ENCODE data around the gene SLC25A33. TPM values are rescaled to one million over a fixed set of nuclear protein-coding genes. Genes with fewer than 3 reads are reported as not detected.

Gene SLC25A33
- total and polyA plus RNA-seq, 9 donors = 1.3 to 2.6 (median 1.9) TPM

GRCh38 chr1:9577423-9577822 lies 38.2 kb downstream of the SLC25A33 start:
- Histone ChIP-seq H3K4me3 (ENCODE audit: low read length) (no peak overlapping the region), H3K4me1 (ENCODE audit: control insufficient read depth, insufficient read depth, low read length) (no peaks in the 10 kb centered on the region), H3K27ac (ENCODE audit: low read length) (no peak overlapping the region), H3K27me3 (ENCODE audit: control insufficient read depth, insufficient read depth, low read length) (no peaks in the 10 kb centered on the region), H3K36me3 (ENCODE audit: control insufficient read depth, insufficient read depth, low read length) (peaks cover 17% of the 10 kb centered on the region), H3K9me3 (replicated peaks; ENCODE audit: control insufficient read depth, low read depth, low read length) (no peaks in the 10 kb centered on the region)
- no peak for DNase-seq
- WGBS (ENCODE audit: insufficient coverage) = 81% methylated on average over 5 of the region's 5 CpGs

DNA sequence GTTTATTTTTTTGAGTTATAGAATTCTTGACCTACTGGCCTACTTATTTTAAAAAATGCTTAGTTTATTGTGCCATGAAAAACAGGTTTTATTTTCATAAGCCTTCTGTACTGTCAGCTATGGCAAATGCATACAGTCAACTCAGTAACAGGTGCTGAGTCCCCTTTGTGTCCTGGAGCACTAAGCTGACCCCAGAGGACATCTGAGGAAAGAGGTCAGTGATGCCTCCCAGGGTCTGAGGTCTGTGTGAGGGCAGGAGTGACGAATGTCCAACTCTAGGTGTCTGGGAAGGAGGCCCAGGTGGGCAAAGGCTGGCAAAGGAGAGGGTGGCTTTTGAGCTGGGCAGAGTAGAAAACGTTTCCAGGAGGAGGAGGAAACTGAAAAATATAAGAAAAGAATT lies 41.7 kb downstream of the SLC25A33 start:
- WGBS (ENCODE audit: insufficient coverage) = 94% methylated on average over 1 of the region's 2 CpGs
- Histone ChIP-seq H3K9me3 (replicated peaks; ENCODE audit: control insufficient read depth, low read depth, low read length) (no peaks in the 10 kb centered on the region), H3K36me3 (ENCODE audit: control insufficient read depth, insufficient read depth, low read length) (peaks cover 10% of the 10 kb centered on the region), H3K27ac (ENCODE audit: low read length) (no peak overlapping the region), H3K27me3 (ENCODE audit: control insufficient read depth, insufficient read depth, low read length) (no peaks in the 10 kb centered on the region), H3K4me3 (ENCODE audit: low read length) (no peak overlapping the region), H3K4me1 (ENCODE audit: control insufficient read depth, insufficient read depth, low read length) (no peaks in the 10 kb centered on the region)
- DNase-seq = no peak

DNA sequence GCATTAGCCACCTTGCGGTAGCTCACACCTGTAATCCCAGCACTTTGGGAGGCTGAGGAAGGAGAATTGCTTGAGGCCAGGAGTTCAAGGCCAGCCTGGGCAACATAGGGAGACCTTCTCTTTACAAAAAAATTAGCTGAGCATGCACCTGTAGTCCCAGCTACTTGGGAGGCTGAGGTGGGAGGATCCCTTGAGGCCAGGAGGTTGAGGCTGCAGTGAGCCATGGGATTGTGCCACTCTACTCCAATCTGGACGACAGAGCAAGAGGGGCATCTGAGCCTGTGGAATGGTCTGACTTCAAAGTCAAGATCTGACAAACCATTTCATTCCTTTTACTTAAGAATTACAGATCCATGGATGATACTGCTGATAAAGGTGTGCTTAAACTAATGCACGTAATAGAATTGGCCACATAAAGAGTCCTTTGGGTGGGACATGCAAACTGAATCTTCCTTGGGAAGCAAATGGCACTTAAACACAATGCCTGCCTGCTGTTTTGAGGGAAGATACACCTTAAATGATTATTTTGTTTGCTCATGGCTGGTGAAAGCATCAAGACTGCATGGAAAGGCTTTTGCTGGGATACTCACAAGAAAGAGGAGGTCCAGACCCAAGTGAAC lies 47.0 kb downstream of the SLC25A33 start:
- peaks cover 23% of the 10 kb centered on the region for H3K4me1 ChIP-seq (ENCODE audit: control insufficient read depth, insufficient read depth, low read length)
- no peaks in the 10 kb centered on the region for H3K9me3 ChIP-seq (replicated peaks; ENCODE audit: control insufficient read depth, low read depth, low read length)
- H3K36me3 ChIP-seq (ENCODE audit: control insufficient read depth, insufficient read depth, low read length) = peaks cover 2% of the 10 kb centered on the region
- H3K4me3 ChIP-seq (ENCODE audit: low read length) = no peak overlapping the region
- DNase-seq = no peak
- no peak overlapping the region for H3K27ac ChIP-seq (ENCODE audit: low read length)
- no peaks in the 10 kb centered on the region for H3K27me3 ChIP-seq (ENCODE audit: control insufficient read depth, insufficient read depth, low read length)
- no CpG with 5 or more reads among the region's 3 CpGs for WGBS (ENCODE audit: insufficient coverage)

DNA sequence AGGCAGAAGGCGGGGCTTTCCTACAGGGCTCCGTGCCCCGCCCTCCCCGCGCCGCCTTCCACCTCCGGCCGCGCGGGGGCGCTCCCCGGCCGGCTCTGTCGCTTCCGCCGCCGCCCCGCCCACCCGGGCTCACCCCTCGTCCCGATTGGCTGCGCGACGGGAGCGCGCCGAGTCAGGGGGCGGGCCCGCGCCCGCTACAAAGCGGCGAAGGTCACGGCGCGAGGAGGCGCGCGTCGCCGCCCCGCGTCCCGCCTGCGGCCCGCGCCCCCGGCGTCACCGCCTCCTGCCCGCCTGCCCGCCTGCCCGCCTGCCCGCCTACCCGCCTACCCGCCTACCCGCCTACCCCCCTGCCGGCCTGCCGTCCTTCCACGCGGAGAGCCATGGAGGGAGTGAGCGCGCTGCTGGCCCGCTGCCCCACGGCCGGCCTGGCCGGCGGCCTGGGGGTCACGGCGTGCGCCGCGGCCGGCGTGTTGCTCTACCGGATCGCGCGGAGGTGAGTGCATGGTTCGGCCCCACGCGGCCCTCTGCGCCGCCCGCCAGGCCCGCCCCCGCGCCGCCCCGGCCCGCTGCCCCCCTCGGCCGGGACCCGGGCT lies 49.4 kb downstream of the SLC25A33 start, which contains the start of gene TMEM201:
Gene TMEM201, plus strand, starts transcription at position 361 of the 593 bp plus-strand sequence. Its CDS starts 20 bp downstream, at position 381.
- no peaks in the 10 kb centered on the region for H3K27me3 ChIP-seq (ENCODE audit: control insufficient read depth, insufficient read depth, low read length)
- H3K9me3 ChIP-seq (replicated peaks; ENCODE audit: control insufficient read depth, low read depth, low read length) = no peaks in the 10 kb centered on the region
- peaks cover 47% of the 10 kb centered on the region for H3K4me1 ChIP-seq (ENCODE audit: control insufficient read depth, insufficient read depth, low read length)
- H3K4me3 ChIP-seq (ENCODE audit: low read length) = peak within 1 kb of the TSS; percentile 59
- whole genome bisulfite sequencing (ENCODE audit: insufficient coverage) = under 1% methylated on average over 89 of the region's 94 CpGs
- peak; percentile 98 for DNase-seq
- no peaks in the 10 kb centered on the region for H3K36me3 ChIP-seq (ENCODE audit: control insufficient read depth, insufficient read depth, low read length)
- peak within 1 kb of the TSS; percentile 63 for H3K27ac ChIP-seq (ENCODE audit: low read length)

- peaks cover 53% of the 10 kb centered on the region for H3K4me1 ChIP-seq (ENCODE audit: control insufficient read depth, insufficient read depth, low read length)
- WGBS (ENCODE audit: insufficient coverage) = under 1% methylated on average over 47 of the region's 63 CpGs
- no peaks in the 10 kb centered on the region for H3K9me3 ChIP-seq (replicated peaks; ENCODE audit: control insufficient read depth, low read depth, low read length)
- no peaks in the 10 kb centered on the region for H3K27me3 ChIP-seq (ENCODE audit: control insufficient read depth, insufficient read depth, low read length)
- peak; percentile 57 for DNase-seq
- H3K4me3 ChIP-seq (ENCODE audit: low read length) = peak overlapping the region; percentile 59
- H3K27ac ChIP-seq (ENCODE audit: low read length) = peak overlapping the region; percentile 63
- H3K36me3 ChIP-seq (ENCODE audit: control insufficient read depth, insufficient read depth, low read length) = no peaks in the 10 kb centered on the region
These were observed 50.0 kb downstream of the SLC25A33 start for GRCh38 chr1:9589144-9589718.

DNA sequence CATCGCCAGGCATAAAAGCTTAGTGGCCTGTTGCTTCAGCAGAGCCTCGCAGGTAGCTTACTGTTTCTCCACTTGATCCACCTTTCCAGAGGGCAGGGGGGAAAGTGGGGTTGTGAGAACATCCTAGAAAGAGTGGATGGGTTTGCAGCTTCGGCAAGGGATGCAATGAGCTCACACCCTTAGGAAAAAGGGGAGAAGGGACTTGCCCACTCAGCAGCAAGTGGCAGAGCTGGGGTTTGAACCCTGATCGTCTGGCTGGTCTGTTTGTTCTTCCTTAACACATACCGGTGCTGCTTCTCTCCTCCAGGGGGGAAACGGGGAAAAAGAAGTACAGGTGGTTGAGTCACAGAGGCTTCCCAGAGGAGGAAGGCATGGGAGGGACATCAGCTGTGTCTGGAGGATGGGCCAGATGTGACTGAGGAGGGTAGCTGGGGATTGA lies 50.5 kb downstream of the SLC25A33 start:
- no peaks in the 10 kb centered on the region for H3K36me3 ChIP-seq (ENCODE audit: control insufficient read depth, insufficient read depth, low read length)
- H3K4me1 ChIP-seq (ENCODE audit: control insufficient read depth, insufficient read depth, low read length) = peaks cover 58% of the 10 kb centered on the region
- no peak for DNase-seq
- H3K9me3 ChIP-seq (replicated peaks; ENCODE audit: control insufficient read depth, low read depth, low read length) = no peaks in the 10 kb centered on the region
- no peaks in the 10 kb centered on the region for H3K27me3 ChIP-seq (ENCODE audit: control insufficient read depth, insufficient read depth, low read length)
- H3K27ac ChIP-seq (ENCODE audit: low read length) = peak overlapping the region; percentile 63
- H3K4me3 ChIP-seq (ENCODE audit: low read length) = peak overlapping the region; percentile 59
- WGBS (ENCODE audit: insufficient coverage) = no CpG with 5 or more reads among the region's 6 CpGs

DNA sequence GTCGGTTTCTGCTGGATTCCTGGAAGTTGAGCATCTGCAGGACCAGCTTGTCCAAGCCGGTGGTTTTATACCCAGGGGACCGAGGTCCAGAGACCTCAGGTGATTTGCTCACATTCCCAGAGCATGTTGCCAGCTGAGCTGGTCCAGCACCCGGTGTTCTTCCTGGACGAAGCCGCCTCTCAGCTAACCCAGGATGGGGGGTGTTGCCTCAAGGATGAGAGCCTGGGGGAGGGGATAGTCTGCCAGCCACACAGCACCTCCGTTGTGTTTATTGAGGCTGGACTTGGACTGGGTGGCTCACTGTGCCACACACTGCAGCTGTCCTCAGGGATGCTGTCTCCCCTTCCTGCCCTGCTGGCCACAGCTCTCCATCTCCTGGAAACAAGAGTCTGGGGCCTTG lies 50.9 kb downstream of the SLC25A33 start:
- WGBS (ENCODE audit: insufficient coverage) = 43% methylated on average over 7 of the region's 7 CpGs
- Histone ChIP-seq H3K9me3 (replicated peaks; ENCODE audit: control insufficient read depth, low read depth, low read length) (no peaks in the 10 kb centered on the region), H3K36me3 (ENCODE audit: control insufficient read depth, insufficient read depth, low read length) (no peaks in the 10 kb centered on the region), H3K4me1 (ENCODE audit: control insufficient read depth, insufficient read depth, low read length) (peaks cover 63% of the 10 kb centered on the region), H3K27ac (ENCODE audit: low read length) (no peak overlapping the region), H3K27me3 (ENCODE audit: control insufficient read depth, insufficient read depth, low read length) (no peaks in the 10 kb centered on the region), H3K4me3 (ENCODE audit: low read length) (peak overlapping the region; percentile 59)
- DNase-seq = no peak

DNA sequence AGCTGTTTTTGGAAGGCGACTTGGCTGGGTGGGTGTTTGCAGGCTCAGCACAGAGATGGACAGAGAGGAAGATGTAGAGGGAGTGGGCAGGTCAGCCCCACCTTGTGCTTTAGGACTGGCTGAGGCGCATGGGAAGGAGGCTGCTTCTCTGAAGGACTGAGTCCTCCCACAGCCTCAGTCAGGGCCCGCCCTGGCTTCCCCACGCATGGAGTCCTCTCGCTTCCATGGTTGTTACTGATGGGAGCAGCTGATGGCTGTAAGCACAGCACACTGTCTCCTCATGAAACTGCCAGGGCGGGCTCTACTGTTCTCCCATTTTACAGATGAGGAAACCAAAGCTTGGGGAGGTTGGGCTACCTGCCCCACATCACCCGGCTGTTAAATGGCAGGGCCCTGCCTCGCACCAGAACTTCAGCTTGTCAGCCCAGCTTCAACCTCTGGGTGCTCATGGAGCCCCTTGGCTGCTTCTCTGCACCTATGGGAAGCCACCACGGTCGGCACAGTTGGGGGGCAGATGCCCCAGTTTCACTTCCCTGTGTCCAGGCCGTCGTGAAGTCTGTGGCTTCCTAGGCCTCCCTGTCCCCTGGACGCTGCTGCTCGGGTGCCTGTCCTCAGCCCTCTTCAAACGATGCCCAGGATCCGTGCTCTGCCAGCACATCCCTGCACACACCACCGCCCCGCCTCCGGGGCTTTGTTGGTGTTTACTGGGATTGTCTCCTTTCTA lies 51.8 kb downstream of the SLC25A33 start:
- 74% methylated on average over 12 of the region's 19 CpGs for WGBS (ENCODE audit: insufficient coverage)
- peak; percentile 53 for DNase-seq

GRCh38 chr1:9591669-9592509 lies 52.6 kb downstream of the SLC25A33 start:
- no peaks in the 10 kb centered on the region for H3K36me3 ChIP-seq (ENCODE audit: control insufficient read depth, insufficient read depth, low read length)

More for the DNA sequence above, 51.8 kb downstream of the SLC25A33 start:
- Histone ChIP-seq H3K4me1 (ENCODE audit: control insufficient read depth, insufficient read depth, low read length) (peaks cover 72% of the 10 kb centered on the region), H3K36me3 (ENCODE audit: control insufficient read depth, insufficient read depth, low read length) (no peaks in the 10 kb centered on the region), H3K9me3 (replicated peaks; ENCODE audit: control insufficient read depth, low read depth, low read length) (no peaks in the 10 kb centered on the region), H3K27me3 (ENCODE audit: control insufficient read depth, insufficient read depth, low read length) (no peaks in the 10 kb centered on the region), H3K27ac (ENCODE audit: low read length) (peak overlapping the region; percentile 69), H3K4me3 (ENCODE audit: low read length) (no peak overlapping the region)

More at GRCh38 chr1:9591669-9592509, 52.6 kb downstream of the SLC25A33 start:
- Histone ChIP-seq H3K9me3 (replicated peaks; ENCODE audit: control insufficient read depth, low read depth, low read length) (no peaks in the 10 kb centered on the region), H3K4me1 (ENCODE audit: control insufficient read depth, insufficient read depth, low read length) (peaks cover 79% of the 10 kb centered on the region), H3K27ac (ENCODE audit: low read length) (peak overlapping the region; percentile 71), H3K27me3 (ENCODE audit: control insufficient read depth, insufficient read depth, low read length) (no peaks in the 10 kb centered on the region), H3K4me3 (ENCODE audit: low read length) (no peak overlapping the region)
- DNase-seq = peak; percentile 71
- WGBS (ENCODE audit: insufficient coverage) = 65% methylated on average over 19 of the region's 22 CpGs
